Activated CD8-positive, alpha-beta T cell treated with anti-CD3 and anti-CD28 coated beads for 36 hours (primary cell): ENCODE results near the gene RCAN2. TPM values are rescaled to one million over a fixed set of nuclear protein-coding genes. Genes with fewer than 3 reads are reported as not detected.

Source experiments
- ATAC-seq: fragments of 200-7000 bp; cut with Tn5 transposase; one replicate; pipeline ENCODE4 v1.10.0; 2021; ENCODE audit warnings: mild to moderate bottlenecking, moderate library complexity
- CTCF ChIA-PET: fragments of 350-600 bp; sonication (Branson Sonifier 250); formaldehyde crosslinking; loops from one replicate; lab custom pipeline; 2021; ENCODE audit warnings: antibody characterized with exemption; lab: Charles Lee
- POLR2A ChIA-PET: fragments of 350-600 bp; sonication (Branson Sonifier 250); formaldehyde crosslinking; loops from one replicate; lab custom pipeline; 2021; ENCODE audit warnings: antibody characterized with exemption; lab: Charles Lee
- DNase-seq: peaks from one replicate; pipeline ENCODE4 v3.0.0-alpha.2; 2020
- H3K27ac Mint-ChIP-seq: one replicate; pipeline ENCODE4 v1.8.0; 2021; ENCODE audit warnings: mild to moderate bottlenecking, mixed read lengths
- H3K27me3 Mint-ChIP-seq: one replicate; pipeline ENCODE4 v1.8.0; 2021; ENCODE audit warnings: mixed read lengths
- H3K36me3 Mint-ChIP-seq: one replicate; pipeline ENCODE4 v1.8.0; 2021; ENCODE audit warnings: low read depth, mixed read lengths
- H3K4me1 Mint-ChIP-seq: one replicate; pipeline ENCODE4 v1.8.0; 2021; ENCODE audit warnings: low read depth, mixed read lengths
- H3K4me3 Mint-ChIP-seq: one replicate; pipeline ENCODE4 v1.8.0; 2021; ENCODE audit warnings: mild to moderate bottlenecking, moderate library complexity, mixed read lengths
- H3K9me3 Mint-ChIP-seq: one replicate; pipeline ENCODE4 v1.8.0; 2021; ENCODE audit warnings: mixed read lengths
- intact Hi-C: fragments of 100-400 bp; cut with micrococcal nuclease; formaldehyde crosslinking; loops from one replicate; pipeline ENCODE4 v1.10.0; 2022
- total RNA-seq, 2 experiments: library from RNA; stranded (reverse); gene quantifications; one replicate each; pipeline ENCODE4 v1.2.3, GENCODE V29; 2021
- TF ChIP-seq, protein P1 (sequence below): fragments of 200-600 bp; IDR thresholded peaks from one replicate; pipeline ENCODE4 v1.8.0; 2022; ENCODE audit warnings: antibody characterized with exemption, mild to moderate bottlenecking

RCAN2 gene
- total RNA-seq, 2 experiments from 2014 or later, result not detected

DNA sequence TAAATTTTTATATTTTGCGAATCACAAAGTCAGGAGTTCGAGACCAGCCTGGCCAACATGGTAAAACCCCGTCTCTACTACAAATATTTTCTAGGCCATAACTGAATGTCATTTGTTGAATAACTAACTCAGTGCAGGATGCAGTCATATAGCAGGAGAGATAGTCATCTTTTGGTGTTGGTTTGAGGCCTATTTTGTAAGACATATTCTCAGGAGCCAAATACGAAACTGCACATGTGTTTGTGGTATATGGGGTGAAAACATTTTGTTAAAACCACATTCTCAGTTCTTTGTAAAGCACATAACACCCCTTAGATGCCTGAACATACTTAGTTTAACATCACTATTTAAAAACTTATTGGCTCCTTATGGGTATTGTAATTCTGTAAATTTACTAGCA is 315.8 kb downstream of the RCAN2 start:
- peaks cover 8% of the 10 kb centered on the region for H3K27me3 Mint-ChIP-seq
- ChIA-PET POLR2A (no interaction called here), CTCF (interaction anchor here (0.8 kb wide), 1 partner anchor 162 kb away, joined by 3 read pairs; no protein-coding TSS in a partner anchor)
- no peak overlapping the region for H3K4me3 Mint-ChIP-seq
- H3K27ac Mint-ChIP-seq, result no peak overlapping the region
- TF ChIP-seq, protein P1, sequence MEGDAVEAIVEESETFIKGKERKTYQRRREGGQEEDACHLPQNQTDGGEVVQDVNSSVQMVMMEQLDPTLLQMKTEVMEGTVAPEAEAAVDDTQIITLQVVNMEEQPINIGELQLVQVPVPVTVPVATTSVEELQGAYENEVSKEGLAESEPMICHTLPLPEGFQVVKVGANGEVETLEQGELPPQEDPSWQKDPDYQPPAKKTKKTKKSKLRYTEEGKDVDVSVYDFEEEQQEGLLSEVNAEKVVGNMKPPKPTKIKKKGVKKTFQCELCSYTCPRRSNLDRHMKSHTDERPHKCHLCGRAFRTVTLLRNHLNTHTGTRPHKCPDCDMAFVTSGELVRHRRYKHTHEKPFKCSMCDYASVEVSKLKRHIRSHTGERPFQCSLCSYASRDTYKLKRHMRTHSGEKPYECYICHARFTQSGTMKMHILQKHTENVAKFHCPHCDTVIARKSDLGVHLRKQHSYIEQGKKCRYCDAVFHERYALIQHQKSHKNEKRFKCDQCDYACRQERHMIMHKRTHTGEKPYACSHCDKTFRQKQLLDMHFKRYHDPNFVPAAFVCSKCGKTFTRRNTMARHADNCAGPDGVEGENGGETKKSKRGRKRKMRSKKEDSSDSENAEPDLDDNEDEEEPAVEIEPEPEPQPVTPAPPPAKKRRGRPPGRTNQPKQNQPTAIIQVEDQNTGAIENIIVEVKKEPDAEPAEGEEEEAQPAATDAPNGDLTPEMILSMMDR, result no peak
- peaks cover 25% of the 10 kb centered on the region for H3K4me1 Mint-ChIP-seq
- DNase-seq, result peak; percentile 18
- intact Hi-C loops, result no loop called here
- peak; percentile 64 for ATAC-seq
- H3K9me3 Mint-ChIP-seq, result no peaks in the 10 kb centered on the region
- H3K36me3 Mint-ChIP-seq, result no peaks in the 10 kb centered on the region

DNA sequence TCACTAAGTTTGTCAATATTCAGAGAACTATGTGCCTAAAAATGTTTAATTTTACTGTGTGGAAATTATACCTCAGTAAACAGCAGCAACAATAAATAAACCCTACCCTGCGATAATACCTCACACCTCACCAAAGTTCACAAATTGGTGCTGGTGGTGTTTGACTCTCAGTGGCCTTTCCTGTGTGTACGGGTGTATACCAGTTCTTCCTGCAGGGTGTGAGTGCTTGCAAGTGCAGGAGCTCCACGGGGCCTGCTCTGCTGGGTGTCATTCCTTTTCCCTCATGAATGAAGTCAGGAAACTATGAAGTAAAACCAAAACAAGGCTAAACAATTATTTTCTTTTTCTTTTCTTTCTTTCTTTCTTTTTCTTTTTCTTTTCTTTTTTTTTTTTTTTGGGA is 316.3 kb downstream of the RCAN2 start:
- no peaks in the 10 kb centered on the region for H3K36me3 Mint-ChIP-seq
- peaks cover 30% of the 10 kb centered on the region for H3K4me1 Mint-ChIP-seq
- TF ChIP-seq, protein P1, result no peak
- DNase-seq (peak; percentile 13), ATAC-seq (no peak)
- ChIA-PET CTCF (interaction anchor here (1.0 kb wide), 1 partner anchor 85 kb away, joined by 4 read pairs; no protein-coding TSS in a partner anchor), POLR2A (no interaction called here)
- H3K4me3 Mint-ChIP-seq, result no peak overlapping the region
- peaks cover 12% of the 10 kb centered on the region for H3K27me3 Mint-ChIP-seq
- H3K27ac Mint-ChIP-seq, result no peak overlapping the region
- intact Hi-C loops, result no loop called here
- H3K9me3 Mint-ChIP-seq, result no peaks in the 10 kb centered on the region

DNA sequence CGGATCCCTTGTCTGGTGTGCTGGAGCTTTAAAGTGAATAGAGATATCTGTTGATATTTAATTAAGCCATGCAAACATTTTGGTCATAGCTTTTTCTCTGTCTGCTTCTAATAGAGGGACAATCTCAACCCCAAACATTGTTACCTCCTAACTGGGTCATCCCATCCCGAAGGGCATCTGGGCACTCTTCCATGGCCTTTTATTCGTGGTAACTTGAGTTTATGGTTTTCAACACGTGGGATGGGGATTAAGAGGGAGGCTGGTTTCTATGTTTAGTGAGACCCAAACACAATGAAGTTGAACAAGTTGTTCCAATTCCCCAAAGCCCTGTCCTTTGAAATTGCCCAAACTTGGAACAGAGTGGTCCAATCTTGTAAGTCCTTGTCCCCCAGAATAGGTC is 319.1 kb downstream of the RCAN2 start:
- H3K36me3 Mint-ChIP-seq, result no peaks in the 10 kb centered on the region
- no peak for DNase-seq
- no peak overlapping the region for H3K4me3 Mint-ChIP-seq
- H3K27ac Mint-ChIP-seq, result no peak overlapping the region
- POLR2A ChIA-PET, result no interaction called here
- peaks cover 12% of the 10 kb centered on the region for H3K27me3 Mint-ChIP-seq
- H3K9me3 Mint-ChIP-seq, result no peaks in the 10 kb centered on the region
- intact Hi-C loops, result no loop called here
- CTCF ChIA-PET, result no interaction called here
- H3K4me1 Mint-ChIP-seq, result peaks cover 30% of the 10 kb centered on the region
- no peak for ATAC-seq
- TF ChIP-seq, protein P1, result no peak

Other genes with a start within 250 kb of the RCAN2 start
- gene CYP39A1, start 161.4 kb upstream of the RCAN2 start, total RNA-seq, result not detected
- gene SLC25A27, start 161.5 kb upstream of the RCAN2 start, total RNA-seq, result under 1 TPM; 0.70 to 0.85 TPM
- not detected for gene TDRD6, start 196.4 kb upstream of the RCAN2 start, total RNA-seq
- gene PLA2G7, start 243.9 kb upstream of the RCAN2 start, total RNA-seq, result not detected